Embryonic facial prominence (tissue), 1 donor: Measurements from ENCODE around the gene RIPOR2.
A peak's percentile ranks its signal among the peaks of the same experiment; 100 is the strongest.
"Not testable (repeated sequence)": the region's sequence is repeated elsewhere in the genome, so short reads cannot be mapped to it uniquely, and the experiment has no call there.

Experiments used
- DNase-seq: peaks from one replicate; pipeline ENCODE4 v3.0.0-alpha.2; 2016; ENCODE audit errors: extremely low spot score

Gene RIPOR2

GRCh38 chr6:24802271-24803059 lies 133.3 kb downstream of the RIPOR2 start:
- DNase-seq = no peak

- no peak for DNase-seq
These were observed 136.2 kb downstream of the RIPOR2 start for GRCh38 chr6:24799541-24799915.

GRCh38 chr6:24798740-24799540 lies 136.8 kb downstream of the RIPOR2 start, which contains the start of gene ARMH2:
TSS of gene ARMH2 (minus strand) at chr6:24798917. CDS start at chr6:24798857, 60 bp downstream.
- DNase-seq = no peak

- no peak for DNase-seq
These were observed 138.1 kb downstream of the RIPOR2 start for GRCh38 chr6:24797596-24798216.

GRCh38 chr6:24796616-24797290 lies 139.0 kb downstream of the RIPOR2 start:
- DNase-seq = no peak

GRCh38 chr6:24795106-24795505 lies 140.7 kb downstream of the RIPOR2 start:
- DNase-seq = no peak

- DNase-seq = no peak
These were observed 147.6 kb downstream of the RIPOR2 start for GRCh38 chr6:24788031-24788665.

- DNase-seq = no peak
These were observed 155.6 kb downstream of the RIPOR2 start for GRCh38 chr6:24780206-24780605.

- DNase-seq = no peak
These were observed 156.2 kb downstream of the RIPOR2 start for GRCh38 chr6:24779416-24780016.

GRCh38 chr6:24778878-24779277 lies 156.9 kb downstream of the RIPOR2 start:
- no peak for DNase-seq

- DNase-seq = no peak
These were observed 157.6 kb downstream of the RIPOR2 start for GRCh38 chr6:24778121-24778520.

- DNase-seq = no peak
These were observed 158.5 kb downstream of the RIPOR2 start for GRCh38 chr6:24777227-24777626.

- no peak for DNase-seq
These were observed 160.2 kb downstream of the RIPOR2 start for GRCh38 chr6:24775520-24776058.

- peak; percentile 93 for DNase-seq
These were observed 160.9 kb downstream of the RIPOR2 start, which contains the start of gene GMNN for GRCh38 chr6:24774696-24775519. TSS of gene GMNN (plus strand) at chr6:24774937. CDS start at chr6:24777247, 2,310 bp downstream.

GRCh38 chr6:24768361-24768760 lies 167.4 kb downstream of the RIPOR2 start:
- peak; percentile 16 for DNase-seq

- DNase-seq = no peak
These were observed 168.9 kb downstream of the RIPOR2 start for GRCh38 chr6:24766680-24767462.

GRCh38 chr6:24765968-24766367 lies 169.8 kb downstream of the RIPOR2 start:
- DNase-seq = not testable (repeated sequence)
